Parathyroid adenoma (tissue), 2 donors: ENCODE data around the gene KCNG2.

ENCODE experiments used
- H2AFZ ChIP-seq: fragments of 300-600 bp; sonication (generic); one replicate; pipeline ENCODE4 v1.7.0; 2017; ENCODE audit warnings: antibody characterized with exemption, mild to moderate bottlenecking
- H3K27ac ChIP-seq: fragments of 300-600 bp; sonication (generic); one replicate; pipeline ENCODE4 v1.7.0; 2017
- H3K27me3 ChIP-seq: fragments of 300-600 bp; sonication (generic); one replicate; pipeline ENCODE4 v1.7.0; 2017; ENCODE audit warnings: low read length; ENCODE audit not compliant: control insufficient read depth, insufficient read depth
- H3K36me3 ChIP-seq: fragments of 300-600 bp; sonication (generic); one replicate; pipeline ENCODE4 v1.7.0; 2017; ENCODE audit warnings: low read length; ENCODE audit not compliant: control insufficient read depth, insufficient read depth
- H3K4me1 ChIP-seq: fragments of 300-600 bp; sonication (generic); one replicate; pipeline ENCODE4 v1.7.0; 2017; ENCODE audit warnings: control low read depth
- H3K4me2 ChIP-seq: fragments of 300-600 bp; sonication (generic); one replicate; pipeline ENCODE4 v1.7.0; 2017; ENCODE audit warnings: low read length
- H3K4me3 ChIP-seq: fragments of 300-600 bp; sonication (generic); one replicate; pipeline ENCODE4 v1.7.0; 2017; ENCODE audit warnings: low read depth, low read length
- H3K79me2 ChIP-seq: fragments of 300-600 bp; sonication (generic); one replicate; pipeline ENCODE4 v1.7.0; 2017; ENCODE audit warnings: control low read depth
- H3K9ac ChIP-seq: fragments of 300-600 bp; sonication (generic); one replicate; pipeline ENCODE4 v1.7.0; 2017; ENCODE audit warnings: mild to moderate bottlenecking
- H3K9me3 ChIP-seq: fragments of 300-600 bp; sonication (generic); one replicate; pipeline ENCODE4 v1.7.0; 2017; ENCODE audit warnings: low read length; ENCODE audit not compliant: control insufficient read depth
- TF ChIP-seq, protein P1 (sequence below): fragments of 300-600 bp; sonication (generic); IDR thresholded peaks from one replicate; pipeline ENCODE4 v1.7.0; 2017; ENCODE audit warnings: antibody characterized with exemption, mild to moderate bottlenecking
- donor health status: primary hyperparathyroidism.

Gene KCNG2

GRCh38 chr18:79790996-79791972 is 6.5 kb upstream of the KCNG2 start:
- no peak overlapping the region for H3K27ac ChIP-seq
- TF ChIP-seq, protein P1, sequence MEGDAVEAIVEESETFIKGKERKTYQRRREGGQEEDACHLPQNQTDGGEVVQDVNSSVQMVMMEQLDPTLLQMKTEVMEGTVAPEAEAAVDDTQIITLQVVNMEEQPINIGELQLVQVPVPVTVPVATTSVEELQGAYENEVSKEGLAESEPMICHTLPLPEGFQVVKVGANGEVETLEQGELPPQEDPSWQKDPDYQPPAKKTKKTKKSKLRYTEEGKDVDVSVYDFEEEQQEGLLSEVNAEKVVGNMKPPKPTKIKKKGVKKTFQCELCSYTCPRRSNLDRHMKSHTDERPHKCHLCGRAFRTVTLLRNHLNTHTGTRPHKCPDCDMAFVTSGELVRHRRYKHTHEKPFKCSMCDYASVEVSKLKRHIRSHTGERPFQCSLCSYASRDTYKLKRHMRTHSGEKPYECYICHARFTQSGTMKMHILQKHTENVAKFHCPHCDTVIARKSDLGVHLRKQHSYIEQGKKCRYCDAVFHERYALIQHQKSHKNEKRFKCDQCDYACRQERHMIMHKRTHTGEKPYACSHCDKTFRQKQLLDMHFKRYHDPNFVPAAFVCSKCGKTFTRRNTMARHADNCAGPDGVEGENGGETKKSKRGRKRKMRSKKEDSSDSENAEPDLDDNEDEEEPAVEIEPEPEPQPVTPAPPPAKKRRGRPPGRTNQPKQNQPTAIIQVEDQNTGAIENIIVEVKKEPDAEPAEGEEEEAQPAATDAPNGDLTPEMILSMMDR, result no peak

DNA sequence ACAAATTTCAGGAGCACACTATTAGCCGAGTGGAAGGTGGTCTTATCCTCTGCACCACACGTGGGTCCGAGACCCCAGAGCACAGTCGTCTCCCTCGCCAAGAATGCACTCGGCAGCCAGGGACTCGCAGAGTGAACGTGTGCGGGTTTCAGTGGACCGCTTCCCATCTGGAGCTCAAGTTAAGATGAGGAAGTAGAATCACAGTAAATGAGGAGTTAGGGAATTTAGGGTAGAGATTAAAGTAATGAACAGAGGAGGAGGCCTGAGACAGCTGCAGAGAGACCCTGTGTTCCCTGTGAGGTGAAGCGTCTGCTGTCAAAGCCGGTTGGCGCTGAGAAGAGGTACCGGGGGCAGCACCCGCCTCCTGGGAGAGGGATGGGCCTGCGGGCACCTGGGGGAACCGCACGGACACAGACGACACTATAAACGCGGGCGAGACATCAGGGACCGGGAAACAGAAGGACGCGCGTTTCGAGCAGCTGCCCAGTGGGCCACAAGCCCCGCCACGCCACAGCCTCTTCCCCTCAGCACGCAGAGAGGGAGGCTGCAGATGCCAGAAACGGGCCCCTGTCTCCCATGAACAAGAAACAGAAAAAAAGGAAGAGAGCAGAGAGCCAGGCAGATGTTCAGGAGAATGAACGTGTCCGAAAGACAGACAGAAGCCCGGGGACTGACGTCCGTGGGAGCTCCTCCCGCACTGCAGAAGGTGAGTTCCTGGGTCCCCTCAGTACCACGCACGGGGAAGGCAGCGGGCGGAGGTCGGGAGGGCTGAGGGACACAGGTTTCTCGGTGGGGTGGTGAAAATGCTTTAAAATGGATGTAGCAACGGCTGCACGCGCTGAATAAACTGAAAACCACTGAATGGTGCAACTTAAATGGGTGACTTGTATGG is 5.4 kb upstream of the KCNG2 start:
- H3K79me2 ChIP-seq, result no peaks in the 10 kb centered on the region
- TF ChIP-seq, protein P1, result no peak
- H3K4me1 ChIP-seq, result no peaks in the 10 kb centered on the region
- H3K4me3 ChIP-seq, result no peak overlapping the region
- no peaks in the 10 kb centered on the region for H3K27me3 ChIP-seq
- H3K9me3 ChIP-seq, result no peaks in the 10 kb centered on the region
- H3K4me2 ChIP-seq, result no peak overlapping the region
- no peaks in the 10 kb centered on the region for H3K36me3 ChIP-seq
- H3K27ac ChIP-seq, result no peak overlapping the region
- H3K9ac ChIP-seq, result no peak overlapping the region
- H2AFZ ChIP-seq, result no peak overlapping the region

More at GRCh38 chr18:79790996-79791972, 6.5 kb upstream of the KCNG2 start:
- H3K36me3 ChIP-seq, result no peaks in the 10 kb centered on the region
- no peak overlapping the region for H3K4me3 ChIP-seq
- H3K9me3 ChIP-seq, result no peaks in the 10 kb centered on the region
- no peaks in the 10 kb centered on the region for H3K27me3 ChIP-seq
- H2AFZ ChIP-seq, result no peak overlapping the region
- no peak overlapping the region for H3K4me2 ChIP-seq
- H3K4me1 ChIP-seq, result no peaks in the 10 kb centered on the region
- H3K79me2 ChIP-seq, result no peaks in the 10 kb centered on the region
- no peak overlapping the region for H3K9ac ChIP-seq

DNA sequence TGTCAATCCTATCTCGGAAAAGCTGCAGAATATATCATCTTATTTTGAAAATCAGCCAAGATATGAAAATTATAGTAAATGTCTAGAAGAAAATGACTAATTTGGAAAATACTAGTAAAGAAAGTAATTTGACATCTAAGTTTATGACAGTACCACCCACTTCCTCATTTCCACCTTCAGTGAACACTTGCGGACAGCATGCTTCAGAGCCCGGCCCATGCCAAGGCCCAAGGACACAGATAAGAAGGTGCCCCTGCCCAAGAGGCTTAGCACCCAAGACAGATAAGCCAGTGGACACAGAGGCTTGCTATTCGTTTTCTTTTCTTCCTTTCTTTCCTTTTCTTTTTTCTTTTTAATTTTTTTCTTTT is 4.8 kb upstream of the KCNG2 start:
- H3K79me2 ChIP-seq, result no peaks in the 10 kb centered on the region
- no peaks in the 10 kb centered on the region for H3K4me1 ChIP-seq
- no peaks in the 10 kb centered on the region for H3K36me3 ChIP-seq
- H3K4me3 ChIP-seq, result no peak overlapping the region
- H3K9me3 ChIP-seq, result no peaks in the 10 kb centered on the region
- no peak overlapping the region for H3K27ac ChIP-seq
- no peak overlapping the region for H3K9ac ChIP-seq
- TF ChIP-seq, protein P1, result no peak
- no peaks in the 10 kb centered on the region for H3K27me3 ChIP-seq
- H2AFZ ChIP-seq, result no peak overlapping the region
- H3K4me2 ChIP-seq, result no peak overlapping the region

- H3K9ac ChIP-seq, result no peak overlapping the region
- no peak overlapping the region for H3K4me2 ChIP-seq
- H3K4me1 ChIP-seq, result no peaks in the 10 kb centered on the region
- TF ChIP-seq, protein P1, result no peak
- no peak overlapping the region for H2AFZ ChIP-seq
- H3K9me3 ChIP-seq, result no peaks in the 10 kb centered on the region
- no peak overlapping the region for H3K4me3 ChIP-seq
- no peak overlapping the region for H3K27ac ChIP-seq
- H3K36me3 ChIP-seq, result no peaks in the 10 kb centered on the region
- peaks cover 5% of the 10 kb centered on the region for H3K27me3 ChIP-seq
- no peaks in the 10 kb centered on the region for H3K79me2 ChIP-seq
Observed at GRCh38 chr18:79794846-79795245, 2.9 kb upstream of the KCNG2 start.
